K562 (cell line): ENCODE results near the gene AMT. TPM values are rescaled to one million over a fixed set of nuclear protein-coding genes. Genes with fewer than 3 reads are reported as not detected.

Experiments used
- CREB5 ChIP-seq: fragments of 250-450 bp; sonication (Bioruptor Pico); IDR thresholded peaks from 2 replicates; pipeline ENCODE4 v1.5.0; 2020; ENCODE audit warnings: mild to moderate bottlenecking
- EGR1 ChIP-seq: fragments of 450-650 bp; conservative IDR thresholded peaks from 2 replicates; pipeline ENCODE4 v1.6.1; 2017; ENCODE audit warnings: mild to moderate bottlenecking
- ETS2 ChIP-seq: IDR thresholded peaks from 2 replicates; pipeline ENCODE4 v1.6.1; 2016; ENCODE audit warnings: borderline replicate concordance, missing genetic modification characterization, mild to moderate bottlenecking, moderate library complexity, missing compliant biosample characterization; ENCODE audit not compliant: poor library complexity, severe bottlenecking
- FOXJ2 ChIP-seq: fragments of 200-800 bp; sonication (Bioruptor generic); IDR thresholded peaks from 2 replicates; pipeline ENCODE4 v1.6.1; 2016; ENCODE audit warnings: missing genetic modification characterization, missing compliant biosample characterization
- GATAD2A ChIP-seq: fragments of 450-650 bp; IDR thresholded peaks from 2 replicates; pipeline ENCODE4 v1.6.1; 2017
- HEY1 ChIP-seq: fragments of 250-450 bp; sonication (Bioruptor Pico); IDR thresholded peaks from 2 replicates; pipeline ENCODE4 v1.5.0; 2020; ENCODE audit warnings: mild to moderate bottlenecking, moderate library complexity, borderline replicate concordance
- HLTF ChIP-seq: fragments of 450-650 bp; IDR thresholded peaks from 2 replicates; pipeline ENCODE4 v1.6.1; 2016
- HMG20B ChIP-seq: fragments of 250-450 bp; sonication (Bioruptor Pico); IDR thresholded peaks from 2 replicates; pipeline ENCODE4 v1.5.0; 2021; ENCODE audit warnings: mild to moderate bottlenecking
- KDM4B ChIP-seq, 2 experiments: fragments of 450-650 bp in 1 of 2; sonication (generic) in 1 of 2; IDR thresholded peaks; 2 replicates each; pipeline ENCODE4 v1.6.1; 2016 to 2017; ENCODE audit warnings: borderline replicate concordance in 2 of 2, antibody characterized with exemption in 1 of 2, low read depth in 1 of 2, mild to moderate bottlenecking in 1 of 2
- MLX ChIP-seq, 2 experiments: fragments of 450-650 bp in 1 of 2; sonication (generic) in 1 of 2; formaldehyde crosslinking; conservative IDR thresholded peaks; 2 replicates each; pipeline versions ENCODE4 v1.4.0 to v1.8.1; 2020 to 2022; ENCODE audit warnings: mild to moderate bottlenecking in 1 of 2, missing genetic modification reagents in 1 of 2
- NFRKB ChIP-seq: fragments of 450-650 bp; IDR thresholded peaks from 2 replicates; pipeline ENCODE4 v1.6.1; 2016; ENCODE audit warnings: low read depth
- NR2C1 ChIP-seq, 2 experiments: fragments of 450-650 bp; IDR thresholded peaks; 2 replicates each; pipeline ENCODE4 v1.6.1; 2017; ENCODE audit warnings: mild to moderate bottlenecking in 2 of 2, antibody characterized with exemption in 1 of 2, inconsistent platforms in 1 of 2, missing compliant biosample characterization in 1 of 2, missing genetic modification characterization in 1 of 2
- NRF1 ChIP-seq, 2 experiments: fragments of 450-650 bp; IDR thresholded peaks in 1 of 2; conservative IDR thresholded peaks in 1 of 2; 2 replicates each; pipeline ENCODE4 v1.6.1; 2014; ENCODE audit warnings: mild to moderate bottlenecking in 2 of 2
- RBM15 ChIP-seq: fragments of 200-400 bp; formaldehyde crosslinking; IDR thresholded peaks from 2 replicates; pipeline ENCODE4 v1.6.1; 2018; ENCODE audit warnings: mild to moderate bottlenecking, low read length, moderate library complexity; ENCODE audit not compliant: insufficient read depth
- SIN3A ChIP-seq, 2 experiments: fragments of 150-350 bp in 1 of 2; IDR thresholded peaks; 2 replicates each; pipeline ENCODE4 v1.6.1; 2011 to 2016; ENCODE audit warnings: borderline replicate concordance in 2 of 2, low read depth in 2 of 2, low read length in 2 of 2, mild to moderate bottlenecking in 2 of 2, moderate library complexity in 2 of 2; ENCODE audit not compliant: control insufficient read depth in 1 of 2
- SIN3B ChIP-seq: fragments of 450-650 bp; IDR thresholded peaks from 2 replicates; pipeline ENCODE4 v1.6.1; 2017; ENCODE audit warnings: low read depth, mild to moderate bottlenecking, moderate library complexity
- SMARCE1 ChIP-seq: fragments of 450-650 bp; IDR thresholded peaks from 2 replicates; pipeline ENCODE4 v1.7.1; 2016; ENCODE audit warnings: mild to moderate bottlenecking
- SPI1 ChIP-seq: IDR thresholded peaks from 2 replicates; pipeline ENCODE4 v1.6.1; 2011; ENCODE audit warnings: low read depth, low read length, control low read depth, borderline replicate concordance
- SREBF1 ChIP-seq: fragments of 150-350 bp; IDR thresholded peaks from 2 replicates; pipeline ENCODE4 v1.6.1; 2014; ENCODE audit warnings: antibody characterized with exemption, low read depth, low read length, borderline replicate concordance
- TSHZ1 ChIP-seq: fragments of 250-450 bp; sonication (Bioruptor Pico); IDR thresholded peaks from 2 replicates; pipeline ENCODE4 v1.4.0; 2020; ENCODE audit warnings: mild to moderate bottlenecking, moderate library complexity
- ZBTB34 ChIP-seq: fragments of 250-450 bp; sonication (Bioruptor Pico); IDR thresholded peaks from 2 replicates; pipeline ENCODE4 v1.8.0; 2021; ENCODE audit warnings: mild to moderate bottlenecking, moderate library complexity
- polyA plus RNA-seq, 8 experiments: library from polyadenylated mRNA; depleted of rRNA in 4 of 8; stranded (reverse) in 5 of 8; unstranded in 3 of 8; fragments of >200 nt; fragmentation: Nextera tagmentation in 2 of 8; fragmentation: Illumina TruSeq in 1 of 8; extraction: Ambion mirVana in 2 of 8; extraction: Trizol in 1 of 8; gene quantifications; 2 replicates each; pipeline versions ENCODE4 v1.2.1 to v1.2.3, GENCODE V29; 2011 to 2014; ENCODE audit warnings: inconsistent platforms in 1 of 8, missing spikeins in 1 of 8
- total RNA-seq, 7 experiments: library from RNA; depleted of rRNA in 6 of 7; stranded (reverse); fragments of >200 nt in 6 of 7; fragmentation: Illumina TruSeq in 2 of 7; extraction: Trizol in 2 of 7; gene quantifications; 2 replicates each; pipeline versions ENCODE4 v1.2.1 to v1.2.3, GENCODE V29; 2011 to 2021; ENCODE audit warnings: low replicate concordance in 1 of 7

AMT gene
- total and polyA plus RNA-seq, 9 of the 15 experiments (the other 6 are each of a cell fraction or from before 2014, with no cell fraction given), result 0.14 to 2.1 (median 0.52) TPM

- TF ChIP-seq SIN3A (IDR thresholded peaks at IDR 0.05; ENCODE audit: borderline replicate concordance in 2 of 2, control insufficient read depth in 1 of 2, low read depth in 2 of 2, low read length in 2 of 2) (no peak), FOXJ2 (tag) (no peak), GATAD2A (no peak), HEY1 (CRISPR knock-in tag) (no peak), EGR1 (peak; percentile 29; the same call in 1 of the 2 replicates), NFRKB (no peak), SMARCE1 (0 out of 2 replicates have a peak, but pooled peaks have one; percentile 31), TSHZ1 (CRISPR knock-in tag) (no peak), SIN3B (no peak), ZBTB34 (CRISPR knock-in tag) (no peak), SREBF1 (no peak), HLTF (no peak), NRF1 (conservative IDR thresholded peaks at IDR 0.05 in 1 of 2, IDR thresholded peaks at IDR 0.05 in 1 of 2) (peak in 1 of 2 experiments; percentile 17; a peak in 3 of 4 replicates), NR2C1 (IDR thresholded peaks at IDR 0.05) (no peak), NR2C1 (tag; IDR thresholded peaks at IDR 0.05) (no peak), ETS2 (tag) (no peak), KDM4B (IDR thresholded peaks at IDR 0.05; ENCODE audit: borderline replicate concordance in 2 of 2, low read depth in 1 of 2) (no peak), RBM15 (no peak), SPI1 (peak; percentile 76; the same call in 1 of the 2 replicates), HMG20B (CRISPR knock-in tag) (no peak), CREB5 (CRISPR knock-in tag) (no peak), MLX (CRISPR knock-in tag; conservative IDR thresholded peaks at IDR 0.05) (no peak)
Measured at GRCh38 chr3:49465270-49466034, 43.2 kb upstream of the AMT start (continued).
